Omental fat pad (tissue), 4 donors: Measurements from ENCODE around the gene CADM1. TPM values are rescaled to one million over a fixed set of nuclear protein-coding genes. Genes with fewer than 3 reads are reported as not detected.

Experiments used
- ATAC-seq: fragments of 150-250 bp; one replicate; pipeline ENCODE4 v1.9.1; 2016; ENCODE audit warnings: mild to moderate bottlenecking, moderate library complexity; ENCODE audit not compliant: low FRiP score
- DNase-seq: peaks from one replicate; pipeline ENCODE4 v3.0.0-alpha.2; 2019; ENCODE audit warnings: low spot score
- total RNA-seq, 4 donors: library from RNA; depleted of rRNA; stranded (reverse); fragments of >200 nt; gene quantifications; one replicate each; pipeline ENCODE4 v1.1.0, GENCODE V29; 2016
- TF ChIP-seq, protein P1 (sequence below), 3 donors: fragments of 450-650 bp; IDR thresholded peaks; one replicate each; pipeline ENCODE4 v1.5.1; 2016 to 2017; ENCODE audit warnings: antibody characterized with exemption in 3 of 3, mild to moderate bottlenecking in 3 of 3, moderate library complexity in 2 of 3

Gene CADM1
- total RNA-seq, 4 donors from 2014 or later = 5.8 to 27.9 (median 14.9) TPM

DNA sequence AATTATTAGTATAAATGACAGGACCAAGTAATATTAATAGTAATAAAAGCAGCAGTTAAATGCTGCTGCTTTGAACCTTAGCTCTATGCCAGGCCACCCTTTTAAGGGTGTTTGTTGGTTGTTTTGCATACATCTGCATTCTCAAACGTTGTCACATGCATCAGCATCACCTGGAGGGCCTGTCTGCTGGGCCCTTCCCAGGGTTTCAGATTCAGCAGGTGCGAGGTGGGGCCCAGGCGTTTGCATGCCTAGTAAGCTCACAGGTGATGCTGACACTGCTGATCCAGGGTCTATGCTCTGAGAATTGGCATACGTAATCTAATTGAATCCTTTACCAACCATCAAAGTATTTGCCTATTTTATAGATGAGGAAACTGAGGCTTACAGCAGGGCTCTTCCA, 246.5 kb downstream of the CADM1 start:
- DNase-seq (no peak), ATAC-seq (no peak)
- TF ChIP-seq, protein P1, sequence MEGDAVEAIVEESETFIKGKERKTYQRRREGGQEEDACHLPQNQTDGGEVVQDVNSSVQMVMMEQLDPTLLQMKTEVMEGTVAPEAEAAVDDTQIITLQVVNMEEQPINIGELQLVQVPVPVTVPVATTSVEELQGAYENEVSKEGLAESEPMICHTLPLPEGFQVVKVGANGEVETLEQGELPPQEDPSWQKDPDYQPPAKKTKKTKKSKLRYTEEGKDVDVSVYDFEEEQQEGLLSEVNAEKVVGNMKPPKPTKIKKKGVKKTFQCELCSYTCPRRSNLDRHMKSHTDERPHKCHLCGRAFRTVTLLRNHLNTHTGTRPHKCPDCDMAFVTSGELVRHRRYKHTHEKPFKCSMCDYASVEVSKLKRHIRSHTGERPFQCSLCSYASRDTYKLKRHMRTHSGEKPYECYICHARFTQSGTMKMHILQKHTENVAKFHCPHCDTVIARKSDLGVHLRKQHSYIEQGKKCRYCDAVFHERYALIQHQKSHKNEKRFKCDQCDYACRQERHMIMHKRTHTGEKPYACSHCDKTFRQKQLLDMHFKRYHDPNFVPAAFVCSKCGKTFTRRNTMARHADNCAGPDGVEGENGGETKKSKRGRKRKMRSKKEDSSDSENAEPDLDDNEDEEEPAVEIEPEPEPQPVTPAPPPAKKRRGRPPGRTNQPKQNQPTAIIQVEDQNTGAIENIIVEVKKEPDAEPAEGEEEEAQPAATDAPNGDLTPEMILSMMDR (IDR thresholded peaks at IDR 0.05) = no peak

DNA sequence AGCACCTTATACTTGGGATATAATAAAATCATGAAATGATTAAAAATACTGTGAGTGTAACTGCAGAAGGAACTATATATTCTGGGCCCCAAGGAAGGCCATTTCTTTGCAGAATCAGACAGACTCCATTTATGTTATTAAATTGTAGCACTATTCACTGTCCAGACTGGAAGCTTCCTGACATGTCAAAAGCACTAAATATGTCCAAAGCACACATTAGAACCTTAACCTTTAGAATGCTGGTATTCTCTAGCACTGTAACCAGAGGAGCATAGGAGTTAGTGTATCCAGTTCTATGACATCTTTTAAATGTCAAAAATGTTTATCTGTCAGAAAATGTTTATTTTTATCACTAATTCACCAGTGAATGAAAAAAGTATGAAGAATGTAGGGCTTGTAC, 246.9 kb downstream of the CADM1 start:
- ATAC-seq (no peak), DNase-seq (no peak)
- TF ChIP-seq, protein P1 (IDR thresholded peaks at IDR 0.05) = no peak

DNA sequence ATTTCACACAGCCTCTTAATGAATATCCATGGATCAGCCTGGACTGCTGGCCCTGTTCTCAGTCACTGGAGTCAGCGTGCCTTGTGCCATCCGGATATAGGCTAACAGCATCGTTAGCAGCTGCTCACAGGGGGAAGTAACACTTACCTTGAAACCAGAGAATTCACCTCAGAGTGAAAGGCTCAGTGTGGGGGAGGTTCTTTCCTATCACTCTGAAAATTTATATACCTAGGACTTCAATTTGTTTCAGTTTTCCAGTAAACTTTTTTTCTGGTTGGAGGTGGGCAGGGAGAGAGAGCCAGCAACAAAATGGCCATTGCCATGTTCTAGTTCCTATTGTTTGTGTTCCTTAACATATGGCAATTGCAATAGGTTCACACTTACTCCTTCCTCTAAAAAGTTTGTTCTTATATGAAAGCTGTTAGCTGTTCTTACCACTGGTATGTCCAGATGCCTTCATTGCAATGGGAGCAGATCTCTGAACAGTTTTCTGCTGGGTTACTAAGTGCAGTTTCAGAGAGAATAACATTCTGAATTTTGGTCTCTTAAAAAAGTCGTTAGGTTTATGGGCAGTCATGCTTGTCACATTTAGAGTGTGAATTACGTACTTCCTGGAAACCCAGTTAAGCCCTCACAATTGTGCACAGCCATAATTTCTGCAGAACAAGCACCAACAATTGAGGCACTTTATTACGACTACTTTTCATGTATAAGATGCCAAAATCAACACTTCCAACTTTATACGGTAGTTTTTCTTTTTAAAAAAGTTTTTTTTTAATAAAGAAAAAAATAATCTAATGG, 247.6 kb downstream of the CADM1 start:
- ATAC-seq = no peak
- TF ChIP-seq, protein P1 (IDR thresholded peaks at IDR 0.05) = no peak
- DNase-seq = no peak

DNA sequence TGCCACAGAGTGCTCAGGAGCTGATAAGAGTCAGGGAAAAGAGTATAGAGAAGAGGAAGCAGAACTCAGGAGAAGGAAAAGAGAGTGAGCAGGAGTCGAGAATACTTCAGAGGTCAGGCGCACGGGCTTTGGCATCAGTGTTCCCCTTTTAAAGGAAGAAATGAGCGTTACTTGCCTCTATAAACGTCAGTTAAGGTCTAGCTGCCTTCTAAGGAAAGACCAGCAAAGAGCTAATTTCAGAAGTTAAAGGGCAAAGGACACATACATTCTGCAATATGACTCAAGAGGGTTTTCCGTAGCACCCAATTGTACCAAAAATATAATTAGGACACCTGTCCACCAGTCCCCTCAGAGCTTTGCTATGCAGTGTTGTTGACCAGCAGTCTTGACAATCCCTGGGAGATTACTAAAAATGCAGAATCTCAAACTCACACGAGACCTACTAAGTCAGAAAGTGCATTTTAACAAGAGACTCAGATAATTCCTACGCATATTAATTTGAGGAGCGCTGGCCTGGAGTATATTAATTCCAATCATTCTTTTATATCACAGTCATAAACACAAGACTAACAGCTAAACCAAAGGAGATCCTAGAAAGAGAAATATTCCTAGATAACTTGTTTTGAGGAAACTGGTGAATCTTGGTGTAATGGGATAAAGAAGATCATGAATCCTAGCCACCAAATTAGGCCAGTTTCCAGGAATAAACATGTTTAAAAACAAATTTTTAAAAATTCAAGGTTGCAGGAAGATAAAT, 249.0 kb downstream of the CADM1 start:
- DNase-seq = no peak
- no peak for ATAC-seq
- TF ChIP-seq, protein P1 (IDR thresholded peaks at IDR 0.05) = no peak

DNA sequence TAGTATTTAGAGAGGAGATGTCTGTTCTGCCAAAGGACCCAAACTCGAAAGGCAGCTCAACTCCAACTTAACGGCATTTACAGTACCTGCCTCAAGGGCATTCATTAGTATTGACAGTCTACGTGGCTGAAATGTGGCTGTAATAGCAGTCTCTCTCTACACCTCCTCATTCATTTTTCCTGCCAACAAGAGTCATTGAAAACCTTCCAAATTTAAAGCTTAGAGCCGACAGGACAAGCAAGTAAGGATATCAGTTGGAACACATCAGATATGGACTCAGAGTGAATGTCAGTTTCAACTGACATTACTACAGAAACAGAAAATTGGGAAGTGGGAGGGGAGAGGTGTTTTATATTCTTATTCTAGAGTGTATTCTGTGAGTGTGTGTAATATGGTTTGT, 253.1 kb downstream of the CADM1 start:
- TF ChIP-seq, protein P1 (IDR thresholded peaks at IDR 0.05) = no peak
- ATAC-seq = no peak
- DNase-seq = no peak

DNA sequence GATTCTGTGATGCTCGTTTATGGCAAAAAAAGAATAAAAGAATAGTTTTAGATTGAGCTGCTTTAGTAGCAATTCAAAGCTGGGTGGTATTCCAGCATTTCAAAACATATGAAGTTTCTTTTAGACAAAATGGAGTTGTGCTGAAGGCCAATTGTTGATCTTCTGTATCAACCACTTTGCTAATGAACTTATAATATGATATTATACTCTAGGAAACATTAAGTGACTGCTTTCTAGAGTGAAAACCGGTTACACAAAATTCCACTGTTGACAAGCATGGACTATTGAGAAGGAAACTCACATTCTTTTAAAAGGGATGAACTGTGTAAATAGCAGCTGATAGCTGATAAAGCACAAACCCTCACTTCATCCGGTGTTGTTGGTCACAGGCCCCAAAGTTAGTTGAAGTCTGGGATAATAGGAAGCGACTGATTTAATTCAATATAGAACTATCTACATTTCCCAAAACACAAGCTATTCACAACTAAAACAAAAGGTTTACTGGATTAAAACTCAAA, 255.1 kb downstream of the CADM1 start:
- ATAC-seq (no peak), DNase-seq (no peak)
- TF ChIP-seq, protein P1 (IDR thresholded peaks at IDR 0.05) = no peak
